BJ (cell line): ENCODE data around the gene TCOF1. TPM values are rescaled to one million over a fixed set of nuclear protein-coding genes. Genes with fewer than 3 reads are reported as not detected.

ENCODE experiments used
- CTCF ChIA-PET: fragments of 350-600 bp; formaldehyde crosslinking; extraction: SDS; loops from one replicate; lab custom pipeline; 2021; ENCODE audit warnings: antibody characterized with exemption, inconsistent platforms; lab: Yijun Ruan, JAX
- POLR2A ChIA-PET: fragments of 300-600 bp; sonication (Branson Sonifier 250); formaldehyde crosslinking; extraction: SDS; loops from one replicate; lab custom pipeline; 2021; ENCODE audit warnings: antibody characterized with exemption; lab: Charles Lee
- DNase-seq: peaks from one replicate; pipeline ENCODE4 v3.0.0-alpha.2; 2011; ENCODE audit warnings: low read depth
- H3K27me3 ChIP-seq: 2 replicates; pipeline ENCODE4 v1.6.0; 2011; ENCODE audit warnings: low read length; ENCODE audit not compliant: control insufficient read depth, insufficient read depth
- H3K36me3 ChIP-seq: 2 replicates; pipeline ENCODE4 v1.5.1; 2011; ENCODE audit warnings: low read length; ENCODE audit not compliant: control insufficient read depth, insufficient read depth
- H3K4me3 ChIP-seq: 2 replicates; pipeline ENCODE4 v1.5.1; 2011; ENCODE audit warnings: low read depth, mild to moderate bottlenecking, control low read depth, low read length
- polyA plus RNA-seq: library from polyadenylated mRNA; depleted of rRNA; stranded (reverse); fragments of >200 nt; gene quantifications from 2 replicates; pipeline ENCODE4 v1.2.3, GENCODE V29; 2011
- TF ChIP-seq, protein P1 (sequence below): IDR thresholded peaks from 2 replicates; pipeline ENCODE4 v1.5.1; 2011; ENCODE audit warnings: low read depth, mild to moderate bottlenecking, control low read depth, inconsistent platforms, low read length, moderate library complexity; ENCODE audit not compliant: insufficient read depth

TCOF1 gene
- polyA plus RNA-seq, 1 experiment: 9.7 TPM

- Histone ChIP-seq H3K4me3 (no peak overlapping the region), H3K36me3 (no peaks in the 10 kb centered on the region), H3K27me3 (no peaks in the 10 kb centered on the region)
- POLR2A ChIA-PET: interaction anchor here (0.6 kb wide), 1 partner anchor 36 kb away, joined by 3 read pairs; no protein-coding TSS in a partner anchor
- DNase-seq: no peak
- CTCF ChIA-PET: interaction anchor here (1.3 to 1.5 kb wide), 3 partner anchors 9 to 125 kb away, joined by 3 to 5 read pairs (median 4); partner anchors contain the start of gene ARSI
- TF ChIP-seq, protein P1, sequence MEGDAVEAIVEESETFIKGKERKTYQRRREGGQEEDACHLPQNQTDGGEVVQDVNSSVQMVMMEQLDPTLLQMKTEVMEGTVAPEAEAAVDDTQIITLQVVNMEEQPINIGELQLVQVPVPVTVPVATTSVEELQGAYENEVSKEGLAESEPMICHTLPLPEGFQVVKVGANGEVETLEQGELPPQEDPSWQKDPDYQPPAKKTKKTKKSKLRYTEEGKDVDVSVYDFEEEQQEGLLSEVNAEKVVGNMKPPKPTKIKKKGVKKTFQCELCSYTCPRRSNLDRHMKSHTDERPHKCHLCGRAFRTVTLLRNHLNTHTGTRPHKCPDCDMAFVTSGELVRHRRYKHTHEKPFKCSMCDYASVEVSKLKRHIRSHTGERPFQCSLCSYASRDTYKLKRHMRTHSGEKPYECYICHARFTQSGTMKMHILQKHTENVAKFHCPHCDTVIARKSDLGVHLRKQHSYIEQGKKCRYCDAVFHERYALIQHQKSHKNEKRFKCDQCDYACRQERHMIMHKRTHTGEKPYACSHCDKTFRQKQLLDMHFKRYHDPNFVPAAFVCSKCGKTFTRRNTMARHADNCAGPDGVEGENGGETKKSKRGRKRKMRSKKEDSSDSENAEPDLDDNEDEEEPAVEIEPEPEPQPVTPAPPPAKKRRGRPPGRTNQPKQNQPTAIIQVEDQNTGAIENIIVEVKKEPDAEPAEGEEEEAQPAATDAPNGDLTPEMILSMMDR: no peak
Observed at GRCh38 chr5:150311015-150311692, 46.3 kb upstream of the TCOF1 start.

DNA sequence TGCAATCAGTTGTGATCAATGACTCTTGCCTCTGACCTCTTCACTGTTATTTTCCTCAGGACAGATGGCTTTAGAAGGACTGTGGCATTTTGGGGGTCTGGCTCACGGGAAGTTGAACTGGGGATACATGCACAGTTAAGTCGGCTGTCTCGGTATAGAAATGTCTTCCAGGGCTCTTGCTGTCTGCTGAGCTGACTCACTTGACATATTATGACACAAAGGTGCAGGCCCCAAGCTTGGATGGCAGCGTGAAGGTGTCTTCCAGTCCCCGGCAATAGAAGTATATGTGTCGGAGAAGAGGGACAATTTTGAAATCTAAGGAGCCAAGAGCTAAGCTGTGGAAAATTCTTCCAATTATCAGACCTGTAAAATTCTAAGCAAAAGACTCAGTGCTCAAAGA is 45.0 kb upstream of the TCOF1 start:
- no peak overlapping the region for H3K4me3 ChIP-seq

DNA sequence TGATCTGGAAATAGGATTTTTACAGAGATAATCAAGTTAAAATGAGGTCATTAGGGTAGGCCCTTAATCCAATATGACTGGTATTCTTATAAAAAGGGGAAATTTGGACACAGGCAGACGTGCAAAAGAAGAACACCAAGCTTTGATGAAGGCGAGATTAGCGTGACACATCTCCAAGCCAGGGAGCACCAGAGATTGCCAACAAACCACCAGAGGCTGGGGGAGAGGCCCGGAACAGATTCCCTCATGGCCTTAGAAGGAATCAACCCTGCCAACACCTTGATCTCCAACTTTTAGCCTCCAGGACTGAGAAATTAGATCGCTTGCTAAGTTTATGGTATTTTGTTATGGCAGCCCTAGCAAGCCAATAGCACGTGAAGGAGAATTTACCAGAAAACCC is 44.0 kb upstream of the TCOF1 start:
- TF ChIP-seq, protein P1: no peak
- Histone ChIP-seq H3K36me3 (no peaks in the 10 kb centered on the region), H3K27me3 (no peaks in the 10 kb centered on the region), H3K4me3 (no peak overlapping the region)
- ChIA-PET CTCF (no interaction called here), POLR2A (no interaction called here)
- DNase-seq: no peak

More for the DNA sequence above, 45.0 kb upstream of the TCOF1 start:
- TF ChIP-seq, protein P1: no peak
- POLR2A ChIA-PET: no interaction called here
- H3K27me3 ChIP-seq: no peaks in the 10 kb centered on the region
- CTCF ChIA-PET: no interaction called here
- H3K36me3 ChIP-seq: no peaks in the 10 kb centered on the region
- no peak for DNase-seq

GRCh38 chr5:150313921-150314716 is 43.4 kb upstream of the TCOF1 start:
- POLR2A ChIA-PET: no interaction called here
- DNase-seq: no peak
- Histone ChIP-seq H3K27me3 (no peaks in the 10 kb centered on the region), H3K4me3 (no peak overlapping the region), H3K36me3 (no peaks in the 10 kb centered on the region)
- CTCF ChIA-PET: no interaction called here
- TF ChIP-seq, protein P1: no peak

DNA sequence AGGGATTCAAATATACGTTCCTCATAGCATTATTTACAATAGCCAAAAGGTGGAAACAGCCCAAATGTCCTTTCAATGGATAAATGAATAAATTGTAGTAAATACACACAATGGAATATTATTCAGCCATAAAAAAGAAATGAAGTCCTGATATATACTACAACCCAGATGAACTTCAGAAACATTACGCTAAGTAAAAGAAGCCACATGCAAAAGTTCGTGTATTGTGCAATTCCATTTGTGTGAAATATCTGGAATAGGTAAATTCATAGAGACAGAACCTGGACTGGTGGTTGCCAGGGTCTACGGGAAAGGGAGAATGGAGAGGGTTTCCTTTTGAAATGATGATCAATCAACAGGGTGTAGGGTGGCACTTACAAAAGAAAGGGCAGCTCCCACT is 42.3 kb upstream of the TCOF1 start:
- DNase-seq: no peak
- ChIA-PET POLR2A (no interaction called here), CTCF (interaction anchor here (1.6 kb wide), 1 partner anchor 139 kb away, joined by 3 read pairs; no protein-coding TSS in a partner anchor)

More for the DNA sequence above, 42.3 kb upstream of the TCOF1 start:
- Histone ChIP-seq H3K4me3 (no peak overlapping the region), H3K27me3 (no peaks in the 10 kb centered on the region), H3K36me3 (no peaks in the 10 kb centered on the region)
- TF ChIP-seq, protein P1: no peak
